Measurements from ENCODE around the gene JAGN1. TPM values are rescaled to one million over a fixed set of nuclear protein-coding genes. Genes with fewer than 3 reads are reported as not detected.
A peak's percentile ranks its signal among the peaks of the same experiment; 100 is the strongest.

Gene JAGN1
- total and polyA plus RNA-seq, 9 of the 15 experiments (the other 6 are each of a cell fraction or from before 2014, with no cell fraction given), result 31.6 to 77.8 (median 40.3) TPM

DNA sequence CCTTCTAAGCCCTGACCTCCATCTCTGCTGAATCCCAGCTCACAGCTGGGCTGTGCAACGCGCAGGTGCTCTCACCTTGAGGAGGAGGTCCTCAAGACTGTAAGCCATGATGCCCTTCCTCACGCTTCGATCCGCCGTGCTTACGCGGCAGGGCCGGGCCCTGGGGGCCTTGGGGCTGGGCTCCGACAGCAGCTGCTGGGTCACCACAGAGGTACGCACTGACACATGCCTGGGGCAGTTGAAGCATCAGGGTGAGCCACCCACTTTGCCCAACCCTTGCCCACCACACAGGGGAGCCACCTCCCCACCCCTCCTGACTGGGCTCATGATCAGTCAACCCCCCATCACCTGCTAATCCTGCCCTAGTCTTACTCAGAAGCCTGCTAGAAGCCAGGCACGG lies 13.4 kb upstream of the JAGN1 start:
- TF ChIP-seq, protein P1, sequence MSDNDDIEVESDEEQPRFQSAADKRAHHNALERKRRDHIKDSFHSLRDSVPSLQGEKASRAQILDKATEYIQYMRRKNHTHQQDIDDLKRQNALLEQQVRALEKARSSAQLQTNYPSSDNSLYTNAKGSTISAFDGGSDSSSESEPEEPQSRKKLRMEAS (CRISPR knock-in tag; IDR thresholded peaks at IDR 0.05), result 0 out of 2 replicates have a peak, but pooled peaks have one; percentile 13
- TF ChIP-seq, protein P2, sequence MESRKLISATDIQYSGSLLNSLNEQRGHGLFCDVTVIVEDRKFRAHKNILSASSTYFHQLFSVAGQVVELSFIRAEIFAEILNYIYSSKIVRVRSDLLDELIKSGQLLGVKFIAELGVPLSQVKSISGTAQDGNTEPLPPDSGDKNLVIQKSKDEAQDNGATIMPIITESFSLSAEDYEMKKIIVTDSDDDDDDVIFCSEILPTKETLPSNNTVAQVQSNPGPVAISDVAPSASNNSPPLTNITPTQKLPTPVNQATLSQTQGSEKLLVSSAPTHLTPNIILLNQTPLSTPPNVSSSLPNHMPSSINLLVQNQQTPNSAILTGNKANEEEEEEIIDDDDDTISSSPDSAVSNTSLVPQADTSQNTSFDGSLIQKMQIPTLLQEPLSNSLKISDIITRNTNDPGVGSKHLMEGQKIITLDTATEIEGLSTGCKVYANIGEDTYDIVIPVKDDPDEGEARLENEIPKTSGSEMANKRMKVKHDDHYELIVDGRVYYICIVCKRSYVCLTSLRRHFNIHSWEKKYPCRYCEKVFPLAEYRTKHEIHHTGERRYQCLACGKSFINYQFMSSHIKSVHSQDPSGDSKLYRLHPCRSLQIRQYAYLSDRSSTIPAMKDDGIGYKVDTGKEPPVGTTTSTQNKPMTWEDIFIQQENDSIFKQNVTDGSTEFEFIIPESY (CRISPR knock-in tag; IDR thresholded peaks at IDR 0.05), result 0 out of 2 replicates have a peak, but pooled peaks have one; percentile 30
- no peak for TF ChIP-seq E2F5 (CRISPR knock-in tag; IDR thresholded peaks at IDR 0.05)
- peak in 1 of 2 experiments; percentile 21; a peak in 1 of 4 replicates for TF ChIP-seq RAD21 (CRISPR knock-in tag; conservative IDR thresholded peaks at IDR 0.05 in 1 of 2, IDR thresholded peaks at IDR 0.05 in 1 of 2)
- Histone ChIP-seq H3K79me2 (ENCODE audit: control insufficient read depth, insufficient read depth, low read length) (no peaks in the 10 kb centered on the region), H3K9me3 (replicated peaks; ENCODE audit: control insufficient read depth, insufficient read depth, low read depth, low read length) (no peaks in the 10 kb centered on the region), H3K4me2 (ENCODE audit: insufficient read depth, low read length) (no peak overlapping the region), H3K9me1 (ENCODE audit: control insufficient read depth, insufficient read depth, low read length) (no peaks in the 10 kb centered on the region), H3K36me3 (ENCODE audit: control insufficient read depth, insufficient read depth, low read length) (no peaks in the 10 kb centered on the region), H3K4me1 (replicated peaks in 1 of 2; ENCODE audit: control insufficient read depth in 2 of 2, insufficient read depth in 2 of 2, low read length in 2 of 2) (peaks cover 9 to 11% of the 10 kb centered on the region in 2 experiments; a peak in 4 of 5 replicates), H3K27me3 (ENCODE audit: control insufficient read depth in 2 of 2, insufficient read depth in 2 of 2, low read length in 2 of 2) (no peaks in the 10 kb centered on the region), H3K27ac (ENCODE audit: extremely low read depth, low read depth, low read length) (no peak overlapping the region), H2AFZ (ENCODE audit: low read depth, low read length) (no peak overlapping the region), H3K9ac (ENCODE audit: insufficient read depth in 1 of 2, low read depth in 2 of 2, low read length in 2 of 2) (peak overlapping the region in 1 of 2 experiments; percentile 73; a peak in 2 of 4 replicates), H3K4me3 (no peak overlapping the region), H4K20me1 (replicated peaks; ENCODE audit: control insufficient read depth, insufficient read depth, low read length) (no peaks in the 10 kb centered on the region)
- in situ Hi-C loops (cut with MboI), result no loop called here
- intact Hi-C loops (cut with micrococcal nuclease), result no loop called here
- POLR2A ChIA-PET, result no interaction called here
- ATAC-seq (no peak), FAIRE-seq (no peak), DNase-seq (ENCODE audit: extremely low read depth in 1 of 4, low spot score in 3 of 4) (no peak)
- CTCF ChIA-PET (ENCODE audit: low intra/inter-chr PET ratio), result no interaction called here
- no TSS peak for BruUV-seq (replicated peaks)
- WGBS (ENCODE audit: insufficient coverage, low coverage, missing lambda C conversion rate), result 87% methylated on average over 12 of the region's 12 CpGs

Measured in K562 (cell line).